ENCODE results near the gene SV2B.

DNA sequence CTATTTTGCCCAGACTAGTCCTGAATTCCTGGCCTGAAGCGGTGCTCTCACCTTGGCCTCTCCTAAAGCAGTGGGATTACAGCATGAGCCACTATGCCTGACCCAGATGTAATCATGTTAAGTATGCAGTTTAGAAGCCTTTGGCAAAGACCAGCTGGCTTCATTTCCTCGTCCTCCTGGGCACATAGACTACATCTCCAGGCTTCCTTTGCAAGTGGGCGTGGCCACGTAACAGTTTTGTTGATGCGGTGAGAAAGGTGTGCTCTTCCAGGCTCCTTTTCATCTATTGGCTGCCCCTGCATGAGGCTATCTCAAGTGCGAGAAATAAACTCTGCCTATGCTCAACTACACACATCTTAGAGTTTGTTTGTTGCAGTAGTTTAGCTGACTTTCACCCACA lies 13.0 kb downstream of the SV2B start:
- TF ChIP-seq, protein P1, sequence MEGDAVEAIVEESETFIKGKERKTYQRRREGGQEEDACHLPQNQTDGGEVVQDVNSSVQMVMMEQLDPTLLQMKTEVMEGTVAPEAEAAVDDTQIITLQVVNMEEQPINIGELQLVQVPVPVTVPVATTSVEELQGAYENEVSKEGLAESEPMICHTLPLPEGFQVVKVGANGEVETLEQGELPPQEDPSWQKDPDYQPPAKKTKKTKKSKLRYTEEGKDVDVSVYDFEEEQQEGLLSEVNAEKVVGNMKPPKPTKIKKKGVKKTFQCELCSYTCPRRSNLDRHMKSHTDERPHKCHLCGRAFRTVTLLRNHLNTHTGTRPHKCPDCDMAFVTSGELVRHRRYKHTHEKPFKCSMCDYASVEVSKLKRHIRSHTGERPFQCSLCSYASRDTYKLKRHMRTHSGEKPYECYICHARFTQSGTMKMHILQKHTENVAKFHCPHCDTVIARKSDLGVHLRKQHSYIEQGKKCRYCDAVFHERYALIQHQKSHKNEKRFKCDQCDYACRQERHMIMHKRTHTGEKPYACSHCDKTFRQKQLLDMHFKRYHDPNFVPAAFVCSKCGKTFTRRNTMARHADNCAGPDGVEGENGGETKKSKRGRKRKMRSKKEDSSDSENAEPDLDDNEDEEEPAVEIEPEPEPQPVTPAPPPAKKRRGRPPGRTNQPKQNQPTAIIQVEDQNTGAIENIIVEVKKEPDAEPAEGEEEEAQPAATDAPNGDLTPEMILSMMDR (IDR thresholded peaks at IDR 0.05; ENCODE audit: insufficient read depth, low read length, poor library complexity, severe bottlenecking), result no peak
- no peak for TF ChIP-seq EZH2phosphoT487 (conservative IDR thresholded peaks at IDR 0.05; ENCODE audit: low read length)

Measured in SU-DHL-6 (cell line).